ENCODE measurements around the gene ALDH1L1. TPM values are rescaled to one million over a fixed set of nuclear protein-coding genes. Genes with fewer than 3 reads are reported as not detected.

Gene ALDH1L1
- total and polyA plus RNA-seq, 9 of the 15 experiments (the other 6 are each of a cell fraction or from before 2014, with no cell fraction given): 0.06 to 1.9 (median 0.57) TPM; not detected in 1

- ATAC-seq (no peak), DNase-seq (ENCODE audit: extremely low read depth in 1 of 4, low spot score in 3 of 4) (no peak), FAIRE-seq (no peak)
- ChIA-PET CTCF (ENCODE audit: low intra/inter-chr PET ratio) (no interaction called here), POLR2A (no interaction called here)
- Histone ChIP-seq H3K27ac (ENCODE audit: extremely low read depth, low read depth, low read length) (no peak overlapping the region), H3K79me2 (ENCODE audit: control insufficient read depth, insufficient read depth, low read length) (no peaks in the 10 kb centered on the region), H3K4me3 (no peak overlapping the region), H3K9ac (ENCODE audit: insufficient read depth in 1 of 2, low read depth in 2 of 2, low read length in 2 of 2) (no peak overlapping the region), H3K27me3 (ENCODE audit: control insufficient read depth in 2 of 2, insufficient read depth in 2 of 2, low read length in 2 of 2) (peaks cover 0 to 14% of the 10 kb centered on the region in 2 experiments; a peak in 2 of 5 replicates), H3K4me2 (ENCODE audit: insufficient read depth, low read length) (no peak overlapping the region), H3K9me1 (ENCODE audit: control insufficient read depth, insufficient read depth, low read length) (no peaks in the 10 kb centered on the region), H3K36me3 (ENCODE audit: control insufficient read depth, insufficient read depth, low read length) (no peaks in the 10 kb centered on the region), H3K9me3 (replicated peaks; ENCODE audit: control insufficient read depth, insufficient read depth, low read depth, low read length) (no peaks in the 10 kb centered on the region), H3K4me1 (replicated peaks in 1 of 2; ENCODE audit: control insufficient read depth in 2 of 2, insufficient read depth in 2 of 2, low read length in 2 of 2) (no peaks in the 10 kb centered on the region; a peak in 1 of 5 replicates), H2AFZ (ENCODE audit: low read depth, low read length) (no peak overlapping the region), H4K20me1 (replicated peaks; ENCODE audit: control insufficient read depth, insufficient read depth, low read length) (no peaks in the 10 kb centered on the region)
- no peak for TF ChIP-seq ZNF274 (IDR thresholded peaks at IDR 0.05; ENCODE audit: borderline replicate concordance, low read depth, low read length)
- no peak for TF ChIP-seq DIDO1 (tag; IDR thresholded peaks at IDR 0.05; ENCODE audit: low read depth)
- no peak for TF ChIP-seq SAP30 (IDR thresholded peaks at IDR 0.05; ENCODE audit: borderline replicate concordance, insufficient read depth, low read depth, low read length, poor library complexity, severe bottlenecking)
- no peak for TF ChIP-seq NFE2 (IDR thresholded peaks at IDR 0.05; ENCODE audit: low read depth)
- TF ChIP-seq CTBP1 (IDR thresholded peaks at IDR 0.05; ENCODE audit: borderline replicate concordance): no peak
- TF ChIP-seq ZNF644 (tag; IDR thresholded peaks at IDR 0.05; ENCODE audit: low read depth): no peak
- TF ChIP-seq ZNF57 (CRISPR knock-in tag; IDR thresholded peaks at IDR 0.05): no peak
- TF ChIP-seq, protein P1, sequence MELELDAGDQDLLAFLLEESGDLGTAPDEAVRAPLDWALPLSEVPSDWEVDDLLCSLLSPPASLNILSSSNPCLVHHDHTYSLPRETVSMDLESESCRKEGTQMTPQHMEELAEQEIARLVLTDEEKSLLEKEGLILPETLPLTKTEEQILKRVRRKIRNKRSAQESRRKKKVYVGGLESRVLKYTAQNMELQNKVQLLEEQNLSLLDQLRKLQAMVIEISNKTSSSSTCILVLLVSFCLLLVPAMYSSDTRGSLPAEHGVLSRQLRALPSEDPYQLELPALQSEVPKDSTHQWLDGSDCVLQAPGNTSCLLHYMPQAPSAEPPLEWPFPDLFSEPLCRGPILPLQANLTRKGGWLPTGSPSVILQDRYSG (tag; conservative IDR thresholded peaks at IDR 0.05; ENCODE audit: low read depth): no peak
- TF ChIP-seq ZBTB11 (CRISPR knock-in tag; IDR thresholded peaks at IDR 0.05): no peak
- TF ChIP-seq, protein P2, sequence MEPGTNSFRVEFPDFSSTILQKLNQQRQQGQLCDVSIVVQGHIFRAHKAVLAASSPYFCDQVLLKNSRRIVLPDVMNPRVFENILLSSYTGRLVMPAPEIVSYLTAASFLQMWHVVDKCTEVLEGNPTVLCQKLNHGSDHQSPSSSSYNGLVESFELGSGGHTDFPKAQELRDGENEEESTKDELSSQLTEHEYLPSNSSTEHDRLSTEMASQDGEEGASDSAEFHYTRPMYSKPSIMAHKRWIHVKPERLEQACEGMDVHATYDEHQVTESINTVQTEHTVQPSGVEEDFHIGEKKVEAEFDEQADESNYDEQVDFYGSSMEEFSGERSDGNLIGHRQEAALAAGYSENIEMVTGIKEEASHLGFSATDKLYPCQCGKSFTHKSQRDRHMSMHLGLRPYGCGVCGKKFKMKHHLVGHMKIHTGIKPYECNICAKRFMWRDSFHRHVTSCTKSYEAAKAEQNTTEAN (CRISPR knock-in tag; IDR thresholded peaks at IDR 0.05): no peak
- TF ChIP-seq MCM2 (IDR thresholded peaks at IDR 0.05; ENCODE audit: low read depth): no peak
- TF ChIP-seq, protein P3, sequence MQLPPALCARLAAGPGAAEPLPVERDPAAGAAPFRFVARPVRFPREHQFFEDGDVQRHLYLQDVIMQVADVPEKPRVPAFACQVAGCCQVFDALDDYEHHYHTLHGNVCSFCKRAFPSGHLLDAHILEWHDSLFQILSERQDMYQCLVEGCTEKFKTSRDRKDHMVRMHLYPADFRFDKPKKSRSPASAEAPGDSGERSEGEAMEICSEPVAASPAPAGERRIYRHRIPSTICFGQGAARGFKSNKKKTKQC (CRISPR knock-in tag; IDR thresholded peaks at IDR 0.05): no peak
- no peak for TF ChIP-seq DMBX1 (CRISPR knock-in tag; IDR thresholded peaks at IDR 0.05; ENCODE audit: borderline replicate concordance)
- TF ChIP-seq MBD1 (CRISPR knock-in tag; IDR thresholded peaks at IDR 0.05): no peak
- in situ Hi-C loops (cut with MboI) (no loop called here), intact Hi-C loops (cut with micrococcal nuclease) (no loop called here)
- 7% methylated on average over 5 of the region's 5 CpGs for WGBS (ENCODE audit: insufficient coverage, low coverage, missing lambda C conversion rate)
- BruUV-seq (replicated peaks): no TSS peak
Measured at GRCh38 chr3:126207166-126207565, 26.8 kb upstream of the ALDH1L1 start.
